Measurements from ENCODE around the gene AIG1. TPM values are rescaled to one million over a fixed set of nuclear protein-coding genes. Genes with fewer than 3 reads are reported as not detected.
"Not testable (repeated sequence)": the region's sequence is repeated elsewhere in the genome, so short reads cannot be mapped to it uniquely, and the experiment has no call there.

The AIG1 gene
- total RNA-seq, 1 donor from 2014 or later, result 32.2 TPM

DNA sequence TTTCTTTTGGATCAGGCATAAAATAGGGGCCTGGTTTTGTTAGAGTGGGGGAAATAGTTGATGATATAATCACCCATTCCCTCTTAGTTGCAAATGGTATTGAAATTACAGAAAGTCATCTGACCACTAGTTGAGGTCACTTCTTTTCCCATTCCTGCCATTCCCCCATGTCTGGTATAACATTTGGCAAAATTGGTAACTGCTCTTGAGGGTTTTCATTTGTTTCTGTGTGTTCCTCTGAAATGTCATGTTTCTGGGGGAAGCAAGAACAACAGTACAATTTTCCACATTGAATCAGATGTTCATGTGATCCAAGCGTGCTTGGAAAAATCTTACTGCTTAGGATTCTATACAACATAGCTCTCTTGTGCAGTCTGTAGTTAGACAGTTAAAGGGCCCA is 7.3 kb downstream of the AIG1 start:
- DNase-seq (ENCODE audit: low spot score), result no peak
- Mint-ChIP-seq H3K4me3 (ENCODE audit: unreplicated experiment) (no peak overlapping the region), H3K4me1 (ENCODE audit: low read depth) (peaks cover 24% of the 10 kb centered on the region), H3K27ac (ENCODE audit: unreplicated experiment) (peak overlapping the region; percentile 41), H3K36me3 (ENCODE audit: low read depth) (no peaks in the 10 kb centered on the region), H3K27me3 (ENCODE audit: low read depth) (no peaks in the 10 kb centered on the region), H3K9me3 (ENCODE audit: low read depth) (peaks cover 4% of the 10 kb centered on the region)
- TF ChIP-seq, protein P1, sequence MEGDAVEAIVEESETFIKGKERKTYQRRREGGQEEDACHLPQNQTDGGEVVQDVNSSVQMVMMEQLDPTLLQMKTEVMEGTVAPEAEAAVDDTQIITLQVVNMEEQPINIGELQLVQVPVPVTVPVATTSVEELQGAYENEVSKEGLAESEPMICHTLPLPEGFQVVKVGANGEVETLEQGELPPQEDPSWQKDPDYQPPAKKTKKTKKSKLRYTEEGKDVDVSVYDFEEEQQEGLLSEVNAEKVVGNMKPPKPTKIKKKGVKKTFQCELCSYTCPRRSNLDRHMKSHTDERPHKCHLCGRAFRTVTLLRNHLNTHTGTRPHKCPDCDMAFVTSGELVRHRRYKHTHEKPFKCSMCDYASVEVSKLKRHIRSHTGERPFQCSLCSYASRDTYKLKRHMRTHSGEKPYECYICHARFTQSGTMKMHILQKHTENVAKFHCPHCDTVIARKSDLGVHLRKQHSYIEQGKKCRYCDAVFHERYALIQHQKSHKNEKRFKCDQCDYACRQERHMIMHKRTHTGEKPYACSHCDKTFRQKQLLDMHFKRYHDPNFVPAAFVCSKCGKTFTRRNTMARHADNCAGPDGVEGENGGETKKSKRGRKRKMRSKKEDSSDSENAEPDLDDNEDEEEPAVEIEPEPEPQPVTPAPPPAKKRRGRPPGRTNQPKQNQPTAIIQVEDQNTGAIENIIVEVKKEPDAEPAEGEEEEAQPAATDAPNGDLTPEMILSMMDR (IDR thresholded peaks at IDR 0.05), result no peak

DNA sequence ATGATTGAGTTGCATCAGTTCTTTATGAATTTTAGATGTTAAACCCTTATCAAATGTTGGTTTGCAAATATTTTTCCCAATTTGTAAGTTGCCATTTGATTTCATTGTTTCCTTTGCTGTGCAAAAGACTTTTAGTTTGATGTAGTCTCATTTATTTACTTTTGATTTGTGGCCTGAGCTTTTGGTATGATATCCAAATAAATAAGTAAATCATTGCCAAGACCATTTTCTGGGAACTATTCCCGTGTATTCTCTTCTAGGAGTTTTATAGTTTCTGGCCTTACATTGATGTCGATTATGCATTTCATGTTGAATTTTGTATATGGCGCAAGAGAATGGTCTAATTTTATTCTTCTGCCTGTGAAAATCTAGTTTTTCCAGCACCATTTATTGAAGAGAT is 13.4 kb downstream of the AIG1 start:
- no peaks in the 10 kb centered on the region for H3K27me3 Mint-ChIP-seq (ENCODE audit: low read depth)
- H3K4me1 Mint-ChIP-seq (ENCODE audit: low read depth), result no peaks in the 10 kb centered on the region
- peaks cover 10% of the 10 kb centered on the region for H3K36me3 Mint-ChIP-seq (ENCODE audit: low read depth)
- TF ChIP-seq, protein P1 (IDR thresholded peaks at IDR 0.05), result no peak
- H3K27ac Mint-ChIP-seq (ENCODE audit: unreplicated experiment), result no peak overlapping the region
- no peak for DNase-seq (ENCODE audit: low spot score)
- no peak overlapping the region for H3K4me3 Mint-ChIP-seq (ENCODE audit: unreplicated experiment)
- peaks cover 25% of the 10 kb centered on the region for H3K9me3 Mint-ChIP-seq (ENCODE audit: low read depth)

DNA sequence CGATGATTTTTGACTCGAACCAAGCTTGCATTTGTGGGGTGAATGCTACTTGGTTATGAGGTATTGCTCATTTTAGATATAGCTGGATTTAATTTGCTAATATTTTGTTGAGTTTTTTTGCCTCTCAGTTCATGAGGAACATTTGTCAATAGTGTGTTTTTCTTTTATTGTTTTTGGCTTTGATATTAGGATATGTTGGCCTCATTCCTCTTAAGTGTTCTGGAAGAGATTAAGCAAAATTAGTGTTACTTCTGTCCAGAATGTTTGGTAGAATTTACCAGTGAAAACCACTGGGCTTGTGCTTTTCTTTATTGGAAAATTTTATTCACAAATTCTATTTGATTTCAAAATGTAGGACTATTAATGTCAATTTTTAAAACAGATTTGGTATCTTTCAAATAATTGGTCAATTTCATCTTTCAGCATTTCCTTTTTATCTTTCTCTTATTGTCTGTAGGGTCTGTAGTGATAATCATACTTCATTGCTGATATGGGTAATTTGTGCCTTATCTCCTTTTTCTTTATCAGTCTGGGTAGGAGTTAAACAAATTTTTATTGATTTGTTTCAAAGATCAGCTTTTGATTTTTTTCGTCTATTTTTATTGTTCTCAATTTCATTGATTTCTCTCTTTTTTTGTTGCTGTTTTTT is 14.1 kb downstream of the AIG1 start:
- no peak overlapping the region for H3K4me3 Mint-ChIP-seq (ENCODE audit: unreplicated experiment)
- no peaks in the 10 kb centered on the region for H3K27me3 Mint-ChIP-seq (ENCODE audit: low read depth)
- peaks cover 10% of the 10 kb centered on the region for H3K36me3 Mint-ChIP-seq (ENCODE audit: low read depth)
- H3K4me1 Mint-ChIP-seq (ENCODE audit: low read depth), result no peaks in the 10 kb centered on the region
- no peak overlapping the region for H3K27ac Mint-ChIP-seq (ENCODE audit: unreplicated experiment)
- no peak for DNase-seq (ENCODE audit: low spot score)
- peaks cover 25% of the 10 kb centered on the region for H3K9me3 Mint-ChIP-seq (ENCODE audit: low read depth)
- TF ChIP-seq, protein P1 (IDR thresholded peaks at IDR 0.05), result no peak

DNA sequence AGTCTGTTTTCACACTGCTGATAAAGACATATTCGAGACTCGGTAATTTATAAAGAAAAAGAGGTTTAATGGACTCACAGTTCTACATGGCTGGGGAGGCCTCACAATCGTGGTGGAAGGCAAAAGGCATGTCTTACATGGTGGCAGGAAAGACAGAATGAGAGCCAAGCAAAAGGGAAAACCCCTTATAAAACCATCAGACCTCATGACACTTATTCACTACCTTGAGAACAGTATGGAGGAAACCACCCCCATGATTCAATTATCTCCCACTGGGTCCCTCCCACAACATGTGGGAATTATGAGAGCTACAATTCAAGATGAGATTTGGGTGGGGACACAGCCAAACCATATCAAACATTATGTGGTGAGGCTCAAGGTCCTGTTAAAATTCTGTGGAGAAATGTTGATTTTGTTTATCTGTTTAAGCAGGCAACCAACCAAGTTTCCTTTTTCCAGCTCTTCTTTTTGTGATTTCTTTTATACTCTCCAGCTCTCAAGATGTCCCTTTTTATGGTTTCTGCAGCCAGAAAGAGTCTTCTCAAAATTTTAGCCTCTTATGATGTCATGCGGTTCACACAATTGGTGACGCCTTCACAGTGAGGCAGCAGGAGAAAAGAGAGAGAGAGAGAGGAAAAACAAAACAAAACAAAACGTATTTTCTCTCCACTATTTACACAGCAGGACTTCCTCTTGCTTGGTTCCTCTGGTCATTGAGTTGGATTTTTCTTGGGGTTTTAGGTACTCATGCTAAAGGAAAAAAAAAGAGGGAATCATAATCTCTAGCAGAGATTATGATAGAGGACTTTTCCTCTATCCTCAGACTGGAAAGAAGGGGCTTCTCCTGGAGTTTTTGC is 18.0 kb downstream of the AIG1 start:
- Mint-ChIP-seq H3K27ac (ENCODE audit: unreplicated experiment) (no peak overlapping the region), H3K36me3 (ENCODE audit: low read depth) (peaks cover 10% of the 10 kb centered on the region)

DNA sequence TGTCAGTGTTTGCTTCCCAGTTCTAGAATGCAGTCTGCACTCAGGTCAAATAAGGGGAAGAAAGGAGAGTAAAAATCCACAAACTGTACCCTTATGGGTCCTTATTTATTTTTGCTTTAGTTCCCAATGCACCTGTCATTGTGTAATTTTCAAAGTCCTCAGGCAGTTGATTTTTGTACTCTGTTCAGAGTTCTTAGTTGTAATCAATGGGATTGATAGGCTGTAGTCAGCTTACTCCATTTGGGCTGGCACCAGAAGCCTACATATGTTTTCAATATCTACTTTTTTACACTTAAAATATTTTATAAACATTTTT is 18.6 kb downstream of the AIG1 start:
- TF ChIP-seq, protein P1 (IDR thresholded peaks at IDR 0.05), result no peak
- Mint-ChIP-seq H3K4me1 (ENCODE audit: low read depth) (no peaks in the 10 kb centered on the region), H3K36me3 (ENCODE audit: low read depth) (peaks cover 7% of the 10 kb centered on the region), H3K9me3 (ENCODE audit: low read depth) (peaks cover 16% of the 10 kb centered on the region), H3K27me3 (ENCODE audit: low read depth) (no peaks in the 10 kb centered on the region), H3K4me3 (ENCODE audit: unreplicated experiment) (no peak overlapping the region), H3K27ac (ENCODE audit: unreplicated experiment) (no peak overlapping the region)
- DNase-seq (ENCODE audit: low spot score), result no peak

More for the DNA sequence above, 18.0 kb downstream of the AIG1 start:
- peaks cover 21% of the 10 kb centered on the region for H3K9me3 Mint-ChIP-seq (ENCODE audit: low read depth)
- no peak overlapping the region for H3K4me3 Mint-ChIP-seq (ENCODE audit: unreplicated experiment)
- DNase-seq (ENCODE audit: low spot score), result no peak
- TF ChIP-seq, protein P1 (IDR thresholded peaks at IDR 0.05), result no peak
- no peaks in the 10 kb centered on the region for H3K27me3 Mint-ChIP-seq (ENCODE audit: low read depth)
- H3K4me1 Mint-ChIP-seq (ENCODE audit: low read depth), result no peaks in the 10 kb centered on the region

DNA sequence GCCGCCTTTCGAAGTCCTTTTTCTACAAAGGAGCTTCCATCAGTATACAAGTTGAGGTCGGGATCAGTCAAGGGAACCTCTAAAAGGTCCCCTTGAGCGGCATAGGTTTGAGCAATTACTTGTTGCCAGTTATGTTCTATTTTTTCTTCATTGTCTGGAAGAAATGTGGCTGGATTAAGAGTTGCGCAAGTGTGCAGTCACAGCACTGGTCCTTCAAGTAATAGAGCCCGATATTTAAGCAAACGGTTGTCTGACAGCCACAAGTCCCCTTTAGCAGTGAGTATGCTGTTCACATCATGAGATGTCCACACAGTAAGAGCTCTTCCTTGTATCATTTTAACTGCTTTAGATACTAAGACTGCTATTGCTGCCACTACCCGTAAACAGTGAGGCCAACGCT is 21.6 kb downstream of the AIG1 start:
- not testable (repeated sequence) for H3K27me3 Mint-ChIP-seq (ENCODE audit: low read depth); H3K4me1 Mint-ChIP-seq (ENCODE audit: low read depth); H3K9me3 Mint-ChIP-seq (ENCODE audit: low read depth); H3K36me3 Mint-ChIP-seq (ENCODE audit: low read depth); H3K27ac Mint-ChIP-seq (ENCODE audit: unreplicated experiment); H3K4me3 Mint-ChIP-seq (ENCODE audit: unreplicated experiment); DNase-seq (ENCODE audit: low spot score)

DNA sequence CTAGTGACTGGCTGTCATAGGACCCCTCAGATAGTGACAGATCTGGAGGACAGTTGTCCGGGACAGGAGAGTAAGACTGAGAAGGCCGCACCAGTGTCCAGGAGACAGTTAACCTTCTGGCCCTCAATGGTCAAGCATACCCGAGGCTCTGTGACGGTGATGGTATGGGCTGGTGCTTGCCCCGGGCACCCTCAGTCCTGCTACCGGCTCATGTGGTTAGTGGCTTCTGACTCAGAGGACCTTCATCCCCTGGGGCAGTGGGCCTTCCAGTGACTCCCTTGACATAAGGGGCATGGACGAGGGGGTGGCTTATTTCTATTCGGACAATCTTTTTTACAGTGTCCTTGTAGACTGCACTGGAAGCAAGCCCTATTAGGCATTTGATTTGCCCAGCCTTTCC is 23.3 kb downstream of the AIG1 start:
- H3K9me3 Mint-ChIP-seq (ENCODE audit: low read depth); DNase-seq (ENCODE audit: low spot score); H3K4me1 Mint-ChIP-seq (ENCODE audit: low read depth); H3K4me3 Mint-ChIP-seq (ENCODE audit: unreplicated experiment); H3K27me3 Mint-ChIP-seq (ENCODE audit: low read depth); H3K36me3 Mint-ChIP-seq (ENCODE audit: low read depth); H3K27ac Mint-ChIP-seq (ENCODE audit: unreplicated experiment): not testable (repeated sequence)

DNA sequence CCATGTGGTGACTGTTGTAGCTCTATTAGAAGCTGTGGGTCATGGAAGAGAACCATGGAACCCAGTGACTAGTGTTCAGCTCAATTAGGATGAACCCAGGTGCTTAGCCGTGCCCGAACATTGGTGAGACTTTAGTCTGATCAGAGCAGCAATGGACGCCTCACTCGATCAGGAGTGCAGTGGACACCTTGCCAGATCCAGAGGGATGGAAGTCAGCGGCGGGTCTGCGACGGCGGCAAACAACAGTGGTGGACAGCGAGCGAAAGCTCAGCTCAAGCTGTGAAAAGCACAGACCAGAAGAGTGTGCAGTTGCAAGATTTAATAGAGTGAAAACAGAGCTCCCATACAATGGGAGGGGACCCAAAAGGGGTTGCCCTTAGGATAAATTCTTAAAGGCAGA is 26.6 kb downstream of the AIG1 start:
- H3K9me3 Mint-ChIP-seq (ENCODE audit: low read depth); H3K36me3 Mint-ChIP-seq (ENCODE audit: low read depth); H3K4me1 Mint-ChIP-seq (ENCODE audit: low read depth); DNase-seq (ENCODE audit: low spot score); H3K4me3 Mint-ChIP-seq (ENCODE audit: unreplicated experiment); H3K27me3 Mint-ChIP-seq (ENCODE audit: low read depth); H3K27ac Mint-ChIP-seq (ENCODE audit: unreplicated experiment): not testable (repeated sequence)

Data from chondrocyte (in vitro differentiated cells).